ENCODE data around the gene PTPRN2.
"Not testable (repeated sequence)": the region's sequence is repeated elsewhere in the genome, so short reads cannot be mapped to it uniquely, and the experiment has no call there.

The PTPRN2 gene

DNA sequence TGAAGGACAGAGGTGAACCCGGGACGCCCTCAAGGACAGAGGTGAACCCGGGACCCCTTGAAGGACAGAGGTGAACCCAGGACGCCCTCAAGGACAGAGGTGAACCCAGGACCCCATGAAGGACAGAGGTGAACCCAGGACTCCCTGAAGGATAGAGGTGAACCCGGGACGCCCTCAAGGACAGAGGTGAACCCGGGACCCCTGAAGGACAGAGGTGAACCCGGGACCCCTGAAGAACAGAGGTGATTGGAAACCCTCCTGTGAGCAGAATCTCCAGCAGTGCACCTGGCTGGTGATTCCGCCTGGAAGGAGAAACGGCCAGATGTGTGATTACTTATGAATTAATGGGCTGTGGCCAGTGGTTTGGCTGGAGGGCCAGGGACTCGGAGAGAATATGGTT, 272.3 kb downstream of the PTPRN2 start:
- DNase-seq = no peak

DNA sequence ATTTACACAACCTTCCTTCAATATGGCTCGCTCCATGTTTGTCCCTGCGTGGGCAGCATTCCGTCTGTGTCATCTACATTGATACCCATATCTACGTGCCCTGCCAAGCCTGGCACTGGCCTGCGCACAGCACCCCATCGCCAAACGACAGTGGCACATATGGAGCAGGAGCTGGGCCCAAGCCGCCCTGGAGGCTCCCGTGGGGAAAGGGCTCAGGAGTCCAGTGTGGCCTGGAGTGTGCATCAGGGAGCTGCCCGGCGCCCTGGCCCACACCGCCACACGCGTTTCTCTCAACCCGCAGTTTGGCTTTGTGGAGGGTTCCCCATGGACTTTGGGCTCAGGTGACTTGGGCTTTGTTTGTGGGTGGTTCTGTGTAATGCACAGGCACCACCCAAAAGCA, 273.2 kb downstream of the PTPRN2 start:
- DNase-seq = no peak

DNA sequence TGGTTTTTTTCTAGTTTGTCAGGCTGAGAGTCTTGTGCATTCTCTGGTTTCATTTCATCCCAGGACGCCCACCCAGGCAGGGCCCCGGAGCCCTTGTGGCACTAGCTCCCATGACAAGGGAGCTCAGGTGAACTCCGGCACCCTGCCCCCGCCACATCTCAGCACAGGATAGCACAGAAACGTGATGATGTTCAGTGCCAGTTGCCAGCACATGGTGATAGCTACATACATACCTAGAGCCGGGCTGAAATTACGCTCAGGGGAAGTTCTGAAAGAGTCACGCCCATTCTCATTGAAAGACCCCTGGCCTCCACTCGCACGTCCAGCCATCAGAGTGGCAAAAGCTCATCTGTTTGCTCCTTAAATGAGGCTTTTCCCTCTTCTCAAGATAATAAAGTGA, 273.7 kb downstream of the PTPRN2 start:
- DNase-seq = no peak

DNA sequence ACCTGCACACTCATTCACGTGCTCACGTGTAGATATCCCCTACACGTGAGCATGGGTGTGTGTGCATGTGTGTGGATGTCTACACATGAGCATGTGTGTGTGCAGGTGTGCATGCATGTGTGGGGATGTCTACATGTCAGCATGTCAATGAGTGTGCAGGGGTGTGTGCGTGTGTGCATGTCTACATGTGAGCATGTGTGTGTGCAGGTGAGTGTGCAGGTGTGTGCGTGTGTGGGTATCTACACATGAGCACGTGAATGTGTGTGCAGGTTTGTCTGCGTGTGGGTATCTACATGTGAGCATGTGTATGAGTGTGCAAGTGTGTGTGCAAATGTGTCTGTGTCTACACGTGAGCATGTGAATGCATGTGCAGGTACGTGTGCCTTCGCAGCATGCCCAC, 274.8 kb downstream of the PTPRN2 start:
- no peak for DNase-seq

DNA sequence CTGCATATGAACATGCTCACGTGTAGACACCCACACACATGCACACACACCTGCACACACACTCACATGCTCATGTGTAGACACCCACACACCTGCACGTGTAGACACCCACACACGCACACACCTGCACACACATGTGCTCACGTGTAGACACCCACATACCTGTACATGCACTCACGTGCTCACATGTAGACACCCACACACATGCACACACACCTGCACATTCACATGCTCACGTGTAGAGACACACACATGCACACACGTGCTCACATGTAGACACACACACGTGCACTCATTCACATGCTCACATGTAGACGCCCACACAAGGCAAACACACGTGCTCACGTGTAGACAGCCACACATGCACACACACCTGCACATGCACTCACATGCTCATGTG, 275.8 kb downstream of the PTPRN2 start:
- DNase-seq = no peak

DNA sequence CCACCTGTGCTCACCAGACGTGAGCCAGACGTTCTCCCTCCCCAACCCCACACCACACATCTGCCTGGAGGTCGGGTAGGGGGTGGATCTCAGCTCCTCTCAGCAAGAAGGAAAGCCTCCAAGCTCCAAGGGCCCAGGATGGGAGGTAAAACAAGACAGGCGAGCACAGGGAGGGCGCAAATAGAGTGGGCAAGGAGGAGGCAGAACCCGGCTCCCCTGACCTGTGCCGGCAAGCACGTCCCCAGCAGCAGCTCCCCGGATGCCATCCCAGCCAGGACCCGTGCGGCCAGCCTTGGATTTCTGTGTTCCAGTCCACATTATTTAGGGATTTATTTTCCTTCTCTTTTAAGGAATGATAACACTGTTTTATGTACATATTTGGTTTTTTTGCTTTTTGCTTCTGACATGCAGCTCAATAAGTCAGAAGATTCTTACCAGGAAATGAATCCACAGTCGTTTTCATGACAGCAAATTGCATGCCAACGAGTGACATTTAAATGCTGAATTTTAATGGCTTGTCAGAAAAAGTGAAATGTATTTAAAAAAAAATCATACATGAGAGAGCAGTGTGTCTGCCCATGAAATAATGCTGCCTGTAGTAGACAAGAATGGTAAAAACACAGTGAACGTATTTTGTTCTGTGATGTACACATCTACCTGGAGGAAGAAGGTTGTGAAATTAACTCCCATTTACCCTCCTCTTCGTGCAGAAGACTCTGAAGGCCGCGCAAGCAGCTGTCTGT, 276.5 kb downstream of the PTPRN2 start:
- no peak for DNase-seq

DNA sequence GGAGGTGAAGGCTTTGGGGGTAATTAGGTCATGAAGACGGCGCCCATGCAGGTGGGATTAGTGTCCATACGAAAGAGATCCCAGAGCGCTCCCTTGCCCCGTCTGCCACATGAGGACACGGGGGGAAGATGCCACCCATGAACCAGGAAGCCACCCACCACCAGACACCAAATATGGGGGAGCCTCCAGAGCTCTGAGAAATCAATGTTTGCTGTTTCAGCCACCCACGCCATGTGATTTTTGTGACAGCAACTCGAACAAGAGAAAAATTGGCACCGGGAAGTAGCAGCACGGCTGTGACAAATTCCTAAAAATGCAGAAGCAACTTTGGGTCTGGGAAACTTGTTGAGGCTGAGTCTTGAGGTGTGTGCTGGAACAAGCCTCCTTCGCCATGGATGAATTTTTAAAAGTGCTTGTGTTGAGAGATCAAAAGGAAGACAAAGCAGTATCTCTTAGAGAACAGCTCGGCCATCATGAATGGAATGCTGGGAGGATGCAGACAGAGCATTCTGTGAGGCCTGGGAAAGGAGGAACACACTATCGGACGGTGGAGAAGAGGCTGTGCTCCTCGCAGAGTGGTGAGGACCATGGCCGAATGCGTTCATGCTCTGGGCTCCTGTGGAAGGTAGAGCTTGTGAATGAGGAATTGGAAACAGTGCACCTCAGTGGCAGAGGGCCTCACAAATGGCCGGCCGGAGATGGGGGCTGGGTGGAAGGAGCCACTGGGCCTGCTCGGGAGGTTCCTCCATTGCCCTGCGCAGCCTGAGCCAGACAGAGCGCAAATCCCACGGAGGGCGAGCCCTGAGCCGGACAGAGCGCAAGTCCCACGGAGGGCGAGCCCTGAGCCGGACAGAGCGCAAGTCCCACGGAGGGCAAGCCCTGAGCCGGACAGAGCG, 277.5 kb downstream of the PTPRN2 start:
- DNase-seq = no peak

DNA sequence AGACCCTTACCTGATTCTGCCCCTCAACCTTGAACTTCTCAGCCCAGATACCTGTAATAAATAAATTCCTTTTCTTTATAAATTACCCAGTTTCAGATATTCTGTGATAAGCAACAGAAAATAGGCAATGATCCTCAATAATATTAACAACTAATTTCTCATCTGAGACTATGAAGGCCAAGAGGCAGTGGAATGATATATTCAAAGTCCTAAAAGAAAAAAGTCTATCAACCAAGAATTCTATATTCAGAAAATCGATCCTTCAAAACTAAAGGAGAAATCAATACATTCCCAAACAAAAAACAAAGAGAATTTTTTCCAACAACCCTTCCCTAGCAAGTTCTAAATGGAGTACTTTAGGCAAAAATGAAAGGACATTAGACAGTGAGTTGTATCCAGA, 279.6 kb downstream of the PTPRN2 start:
- DNase-seq = no peak

DNA sequence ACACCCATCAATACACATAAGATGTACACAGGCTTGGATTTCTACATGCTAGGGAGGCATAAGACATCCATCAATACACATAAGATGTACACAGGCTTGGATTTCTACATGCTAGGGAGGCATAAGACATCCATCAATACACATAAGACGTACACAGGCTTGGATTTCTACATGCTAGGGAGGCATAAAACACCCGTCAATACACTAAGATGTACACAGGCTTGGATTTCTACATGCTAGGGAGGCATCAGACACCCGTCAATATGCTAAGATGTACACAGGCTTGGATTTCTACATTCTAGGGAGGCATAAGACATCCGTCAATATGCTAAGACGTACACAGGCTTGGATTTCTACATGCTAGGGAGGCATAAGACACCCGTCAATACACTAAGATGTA, 283.6 kb downstream of the PTPRN2 start:
- not testable (repeated sequence) for DNase-seq

DNA sequence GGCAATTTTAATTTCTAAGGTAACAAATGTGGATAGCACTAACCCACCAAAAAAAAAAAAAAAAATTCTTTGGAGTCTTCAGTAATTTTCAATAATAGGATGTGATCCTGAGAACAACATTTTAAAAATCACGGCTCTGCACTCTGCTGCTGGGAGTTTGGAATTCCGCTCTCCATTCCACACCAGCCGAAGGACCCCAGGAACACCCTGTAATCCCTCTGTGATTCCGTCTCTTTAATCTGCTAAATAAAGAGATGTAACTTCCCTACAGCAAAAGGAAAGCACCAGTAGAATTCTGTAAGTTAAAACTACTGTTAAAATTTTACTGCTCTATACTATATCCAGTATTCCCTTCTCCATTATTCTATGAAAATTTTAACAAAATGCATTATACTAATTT, 284.5 kb downstream of the PTPRN2 start:
- no peak for DNase-seq

DNA sequence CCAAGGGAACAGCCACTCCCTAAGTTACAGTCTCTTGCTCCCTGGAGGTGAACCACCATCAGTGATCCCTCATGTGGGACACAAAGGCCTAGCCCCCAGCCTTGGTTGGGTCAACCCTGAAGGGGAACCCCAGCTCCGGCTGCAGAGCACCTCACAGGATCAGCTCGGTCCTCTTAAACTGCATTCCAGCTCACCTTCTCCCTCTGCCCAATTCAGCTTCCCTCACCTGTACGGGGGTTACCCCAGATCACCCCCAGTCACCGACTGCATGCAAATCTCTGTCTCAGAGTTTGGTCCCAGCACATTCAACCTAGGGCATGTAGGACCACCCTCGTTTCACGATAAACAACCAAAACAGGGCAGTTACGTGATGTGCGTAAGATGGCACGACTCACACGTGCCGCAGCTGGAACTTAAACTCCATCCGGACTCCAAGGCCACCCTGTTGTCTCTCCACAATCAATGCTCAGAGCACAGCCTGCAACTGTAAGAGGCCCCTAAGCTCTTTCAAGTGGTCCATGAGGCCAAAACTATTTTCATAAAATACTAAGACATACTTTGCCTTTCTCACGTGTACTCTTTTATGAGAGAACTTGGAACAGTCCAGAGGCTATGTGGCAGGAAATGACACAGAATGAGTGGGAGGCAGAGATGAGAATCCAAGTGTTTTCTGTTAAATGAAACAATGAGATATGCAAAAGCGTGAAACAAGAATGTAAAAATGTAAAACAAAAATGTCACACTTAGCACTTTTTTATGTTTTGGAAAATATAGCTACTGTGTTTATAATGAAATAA, 285.2 kb downstream of the PTPRN2 start:
- no peak for DNase-seq

DNA sequence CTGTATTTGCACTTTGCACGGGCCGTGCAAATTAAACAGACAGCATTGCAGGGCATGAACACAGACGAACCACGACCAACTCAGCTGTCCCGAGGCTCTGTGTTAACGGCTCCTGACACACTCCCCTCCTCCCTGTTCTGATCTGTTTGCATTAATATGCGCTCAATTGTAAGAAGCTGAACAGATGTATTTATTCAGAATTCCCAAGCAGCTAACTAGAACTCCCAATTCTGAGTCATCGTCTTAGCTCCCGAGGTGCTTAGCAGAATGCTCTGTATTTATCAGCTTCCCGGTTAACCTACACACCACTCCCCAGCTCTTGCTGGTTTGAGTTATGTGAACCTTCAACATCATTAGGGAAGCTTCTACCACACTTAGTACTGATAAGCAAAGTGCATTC, 286.4 kb downstream of the PTPRN2 start:
- no peak for DNase-seq

DNA sequence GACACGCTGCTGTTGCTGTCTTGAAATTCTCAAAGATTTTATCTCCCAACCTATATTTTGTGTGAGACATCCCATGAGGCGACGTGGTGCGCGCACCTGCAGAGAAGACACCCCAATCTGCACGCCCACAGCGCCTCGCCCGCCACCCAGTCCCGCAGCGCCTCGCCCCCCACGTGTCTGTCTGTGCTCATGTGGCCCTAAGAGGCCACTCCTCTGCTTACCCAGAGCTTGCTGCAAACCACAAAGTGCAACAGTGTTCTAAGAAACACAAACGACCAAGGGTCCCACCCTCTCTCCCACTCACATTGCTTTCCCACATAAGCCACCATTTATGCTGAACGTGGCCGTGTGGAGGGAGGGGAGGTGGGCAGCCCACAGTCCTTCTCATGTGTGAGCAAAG, 287.2 kb downstream of the PTPRN2 start:
- DNase-seq = no peak

DNA sequence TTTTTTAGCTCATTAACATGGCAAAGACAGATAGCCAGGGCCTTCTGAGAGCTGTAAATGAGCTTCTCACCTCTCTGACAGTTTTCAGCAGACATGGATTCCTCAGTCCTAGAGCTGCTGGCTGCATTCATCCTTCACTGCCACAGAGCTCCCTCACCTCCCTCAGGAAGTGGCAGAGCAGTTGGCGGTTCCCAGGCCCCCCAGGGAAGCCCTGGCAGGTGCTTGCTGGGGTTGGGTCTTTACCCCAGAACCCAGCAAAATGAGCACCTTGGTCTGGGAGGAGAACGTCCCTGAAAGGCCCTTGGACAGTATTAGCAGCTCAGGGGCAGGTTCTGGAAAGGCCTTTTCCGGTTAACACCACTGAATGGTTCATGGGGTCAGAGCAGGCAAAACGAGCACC, 288.0 kb downstream of the PTPRN2 start:
- no peak for DNase-seq

DNA sequence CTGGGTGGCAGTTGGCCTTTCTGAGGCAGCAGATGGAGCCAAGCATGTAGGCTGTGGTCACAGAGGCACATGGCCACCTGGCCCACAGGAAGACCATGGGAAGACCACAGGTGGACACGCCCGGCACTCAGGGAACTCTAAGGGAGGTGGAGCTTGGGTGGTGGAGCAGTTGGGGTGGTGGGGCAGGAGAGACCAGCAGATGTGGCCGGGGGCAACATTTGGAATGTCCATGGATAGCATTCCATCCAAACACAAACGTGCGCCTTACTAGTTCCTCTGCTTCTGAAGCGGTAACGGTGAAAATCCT, 290.9 kb downstream of the PTPRN2 start:
- DNase-seq = no peak

DNA sequence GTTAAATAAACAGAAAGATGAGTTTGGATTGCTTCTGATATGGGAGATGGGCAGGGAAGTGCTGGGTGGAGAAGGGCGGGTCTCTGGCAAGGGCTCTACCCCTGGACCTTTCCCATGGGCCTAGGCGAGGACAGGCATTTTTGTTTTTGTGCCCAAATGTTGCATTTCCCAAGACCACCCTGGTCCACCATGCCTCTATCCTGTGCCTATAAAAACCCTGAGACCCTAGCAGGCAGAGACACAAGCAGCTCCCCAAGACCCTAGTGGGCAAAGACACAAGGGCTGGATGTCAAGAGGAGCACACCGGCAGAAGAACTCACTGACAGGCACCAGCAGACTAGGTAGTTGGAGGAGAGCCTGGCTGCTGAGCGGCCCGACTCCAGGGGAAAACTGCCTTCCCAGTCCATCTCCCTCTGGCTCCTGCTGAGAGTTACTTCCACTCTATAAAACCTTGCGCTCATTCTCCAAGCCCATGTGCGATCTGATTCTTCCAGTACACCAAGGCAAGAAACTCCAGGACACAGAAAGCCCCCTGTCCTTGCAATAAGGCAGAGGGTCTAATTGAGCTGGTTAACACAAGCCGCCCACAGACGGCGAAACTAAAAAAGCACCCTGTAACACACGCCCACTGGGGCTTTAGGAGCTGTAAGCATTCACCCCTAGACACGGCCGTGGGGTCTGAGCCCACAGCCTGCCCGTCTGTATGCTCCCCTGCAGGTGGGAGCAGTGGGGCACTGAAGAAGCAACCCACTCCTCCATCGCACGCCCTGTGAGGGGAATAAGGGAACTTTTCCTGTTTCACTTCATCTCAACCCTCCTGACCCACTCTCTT, 291.4 kb downstream of the PTPRN2 start:
- DNase-seq = no peak

DNA sequence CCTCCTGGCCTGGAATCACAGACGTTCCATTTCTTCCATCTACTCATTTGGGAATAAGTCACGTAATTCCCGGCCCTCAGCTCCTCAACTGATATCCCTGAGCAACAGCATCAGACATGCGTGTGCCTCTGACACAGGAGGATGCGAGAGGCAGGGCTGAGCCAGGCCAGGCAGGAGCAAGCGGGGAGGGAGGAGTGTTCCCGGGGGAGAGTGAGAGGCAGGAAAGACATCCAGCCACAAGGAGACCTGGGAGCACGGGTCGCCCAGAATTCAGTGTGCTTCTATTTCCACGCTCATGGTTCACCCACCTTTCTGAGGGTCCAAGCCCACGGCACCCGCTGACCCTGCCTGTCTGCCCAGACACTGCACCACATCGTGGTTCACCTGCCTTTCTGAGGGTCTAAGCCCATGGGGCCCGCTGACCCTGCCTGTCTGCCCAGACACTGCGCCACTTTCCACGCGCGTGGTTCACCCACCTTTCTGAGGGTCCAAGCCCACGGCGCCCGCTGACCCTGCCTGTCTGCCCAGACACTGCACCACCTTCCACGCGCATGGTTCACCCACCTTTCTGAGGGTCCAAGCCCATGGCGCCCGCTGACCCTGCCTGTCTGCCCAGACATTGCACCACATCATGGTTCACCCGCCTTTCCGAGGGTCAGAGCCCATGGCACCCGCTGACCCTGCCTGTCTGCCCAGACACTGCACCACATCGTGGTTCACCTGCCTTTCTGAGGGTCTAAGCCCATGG, 293.0 kb downstream of the PTPRN2 start:
- not testable (repeated sequence) for DNase-seq

DNA sequence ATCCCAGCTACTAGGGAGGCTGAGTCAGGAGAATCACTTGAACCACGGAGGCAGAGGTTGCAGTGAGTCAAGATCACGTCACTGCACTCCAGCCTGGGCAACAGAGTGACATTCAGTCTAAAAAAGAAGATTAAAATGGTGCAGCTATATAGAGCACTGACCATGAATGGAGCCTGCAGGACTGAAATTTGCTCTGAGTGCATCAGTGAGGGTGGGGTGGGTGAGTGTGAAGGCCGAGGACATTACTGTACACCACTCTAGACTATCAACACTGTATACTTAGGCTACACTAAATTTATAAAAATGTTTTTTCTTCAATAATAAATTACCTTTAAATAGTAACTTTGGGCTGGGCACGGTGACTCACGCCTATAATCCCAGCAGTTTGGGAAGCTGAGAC, 294.7 kb downstream of the PTPRN2 start:
- DNase-seq = no peak

DNA sequence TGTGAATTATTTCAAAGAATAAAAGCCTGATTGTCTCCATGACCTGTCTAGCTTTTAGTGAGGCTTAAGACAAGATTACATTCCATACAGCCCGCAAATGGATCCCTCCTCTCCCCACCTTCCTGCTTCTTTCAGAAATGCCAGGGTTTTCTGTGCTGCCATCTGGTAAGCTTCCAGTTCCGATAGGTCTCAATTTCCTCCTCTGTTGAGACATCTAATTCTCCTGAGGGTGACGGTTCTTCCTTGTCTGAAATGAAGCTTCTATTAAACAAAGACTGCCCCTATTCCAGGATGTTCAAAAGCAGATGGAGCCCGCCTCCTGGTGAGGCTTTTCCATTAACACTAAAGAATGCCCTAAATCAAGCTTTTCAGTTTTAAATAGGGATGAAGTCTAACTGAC, 295.6 kb downstream of the PTPRN2 start:
- no peak for DNase-seq

DNA sequence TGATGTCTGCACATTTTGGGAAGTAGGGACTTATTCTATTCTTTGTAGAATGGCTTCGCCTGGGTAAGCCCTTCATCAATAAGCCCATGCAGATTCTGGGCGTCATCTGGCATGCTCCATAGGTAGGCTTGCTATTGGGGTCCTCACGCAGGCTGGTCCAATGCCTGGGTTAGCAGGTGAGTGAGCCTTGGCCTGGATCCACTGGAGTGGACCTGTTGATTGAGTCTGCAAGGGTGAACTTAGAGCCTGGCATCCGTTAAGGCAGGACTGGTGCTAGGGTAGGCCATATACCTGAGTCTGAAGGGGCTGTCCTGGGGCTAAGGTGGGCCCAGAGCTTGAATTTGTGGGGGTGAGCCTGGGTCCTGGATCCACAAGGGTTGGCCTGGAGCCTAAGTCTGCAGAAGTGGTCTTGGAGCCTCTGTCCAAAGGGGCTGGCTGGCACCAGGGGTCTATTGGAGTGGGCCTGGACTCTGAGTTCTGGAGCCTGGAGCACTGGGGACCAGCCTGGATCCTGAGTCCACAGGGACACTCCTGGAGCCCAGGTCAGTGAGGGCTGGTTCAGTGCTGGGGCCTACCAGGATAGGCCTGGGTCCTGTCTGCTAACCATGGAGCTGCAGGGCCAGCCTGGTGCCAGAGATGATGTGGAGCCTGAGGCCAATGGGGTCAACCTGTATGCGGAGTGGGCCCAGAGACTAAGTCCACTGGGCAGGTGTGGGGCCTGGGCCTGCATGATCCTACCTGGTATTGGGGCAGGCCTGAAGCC, 297.7 kb downstream of the PTPRN2 start:
- DNase-seq = no peak

DNA sequence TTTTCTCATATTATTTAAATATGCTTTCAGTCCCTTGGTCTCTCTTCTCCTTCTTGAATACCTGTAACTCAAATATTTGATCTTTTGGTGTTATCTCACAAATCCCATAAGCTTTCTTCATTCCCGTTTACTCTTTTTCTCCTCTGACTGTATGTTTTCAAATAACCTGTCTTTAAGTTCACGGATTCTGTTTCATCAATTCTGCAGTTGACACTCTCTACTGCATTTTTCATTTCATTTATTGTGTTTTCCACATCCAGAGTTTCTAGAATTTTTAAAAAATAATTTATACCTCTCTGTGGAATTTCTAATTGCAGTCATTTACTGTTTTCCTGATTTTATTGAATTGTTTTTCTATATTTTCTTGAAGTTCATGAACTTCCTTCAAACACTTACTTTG, 298.4 kb downstream of the PTPRN2 start:
- no peak for DNase-seq
